Naive thymus-derived CD8-positive, alpha-beta T cell (primary cell): ENCODE data around the gene NFAT5. TPM values are rescaled to one million over a fixed set of nuclear protein-coding genes. Genes with fewer than 3 reads are reported as not detected.

Experiments used
- ATAC-seq, 2 donors: fragments of 150-1000 bp; cut with Tn5 transposase in 1 of 2; sonication (Bioruptor Pico), chemical (Tn5 transposase) in 1 of 2; 1 replicate in 1 of 2; 2 replicates in 1 of 2; pipeline ENCODE4 v1.10.0; 2021; ENCODE audit warnings: mild to moderate bottlenecking in 2 of 2, moderate library complexity in 2 of 2
- POLR2A ChIA-PET: fragments of 350-600 bp; sonication (Branson Sonifier 250); formaldehyde crosslinking; loops from one replicate; lab custom pipeline; 2021; ENCODE audit warnings: antibody characterized with exemption; lab: Charles Lee
- DNase-seq, 10 donors: peaks; one replicate each; pipeline versions ENCODE4 v3.0.0 to v3.0.0-alpha.2; 2020 to 2022
- H3K27ac Mint-ChIP-seq, 10 donors: one replicate each; pipeline ENCODE4 v1.8.0; 2020 to 2022; ENCODE audit warnings: mild to moderate bottlenecking in 10 of 10, mixed read lengths in 10 of 10, moderate library complexity in 4 of 10, inconsistent platforms in 1 of 10
- H3K27me3 Mint-ChIP-seq, 5 donors: one replicate each; pipeline ENCODE4 v1.8.0; 2021 to 2022; ENCODE audit warnings: mixed read lengths in 5 of 5
- H3K36me3 Mint-ChIP-seq, 3 donors: one replicate each; pipeline ENCODE4 v1.8.0; 2020 to 2022; ENCODE audit warnings: mixed read lengths in 3 of 3, mild to moderate bottlenecking in 2 of 3, inconsistent platforms in 1 of 3
- H3K4me1 Mint-ChIP-seq, 4 donors: one replicate each; pipeline ENCODE4 v1.8.0; 2021 to 2022; ENCODE audit warnings: mixed read lengths in 4 of 4
- H3K4me3 Mint-ChIP-seq, 10 donors: one replicate each; pipeline ENCODE4 v1.8.0; 2020 to 2022; ENCODE audit warnings: mild to moderate bottlenecking in 10 of 10, mixed read lengths in 10 of 10, moderate library complexity in 6 of 10, inconsistent platforms in 1 of 10
- H3K9me3 Mint-ChIP-seq, 9 donors: one replicate each; pipeline ENCODE4 v1.8.0; 2020 to 2022; ENCODE audit warnings: mixed read lengths in 9 of 9, mild to moderate bottlenecking in 3 of 9, inconsistent platforms in 1 of 9, moderate library complexity in 1 of 9
- polyA plus RNA-seq, 3 donors: library from polyadenylated mRNA; unstranded; fragments of 300-500 nt; fragmentation: Illumina TruSeq; gene quantifications; one replicate each; pipeline ENCODE4 v1.2.3, GENCODE V29; 2021
- total RNA-seq, 8 experiments: library from RNA in 2 of 8; stranded (reverse) in 2 of 8; gene quantifications; one replicate each; pipeline ENCODE4 v1.2.3 and lab custom pipeline; 2021 to 2026

Gene NFAT5
- total and polyA plus RNA-seq, 5 experiments from 2014 or later = 3.8 to 32.2 (median 6.7) TPM

DNA sequence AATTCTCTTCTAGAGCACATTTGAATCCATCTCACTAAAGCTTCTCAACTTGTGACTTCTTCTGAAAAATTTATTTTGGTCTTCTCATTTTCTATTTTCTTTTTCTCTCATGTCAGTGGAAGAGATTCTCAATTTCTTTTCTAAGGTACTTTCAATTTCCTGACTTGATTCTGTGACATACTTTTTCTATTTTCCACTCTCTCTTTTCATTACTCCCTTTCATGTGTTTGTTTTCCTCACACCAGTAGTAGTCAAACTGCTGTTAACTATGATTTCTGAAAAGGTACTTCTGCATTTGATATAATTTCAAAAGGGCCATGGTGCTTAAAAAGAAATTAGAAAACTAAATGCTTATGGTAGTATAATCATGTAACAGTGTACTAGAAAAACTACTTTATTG is 41.9 kb downstream of the NFAT5 start:
- Mint-ChIP-seq H3K9me3 (no peaks in the 10 kb centered on the region), H3K4me1 (peaks cover 15 to 50% (median 37%) of the 10 kb centered on the region in 4 donors), H3K4me3 (no peak overlapping the region), H3K36me3 (peaks cover 0 to 22% (median 2%) of the 10 kb centered on the region in 3 donors), H3K27ac (peak overlapping the region in 5 of 10 donors; percentile 3 to 70 (median 17)), H3K27me3 (no peaks in the 10 kb centered on the region)
- DNase-seq (no peak), ATAC-seq (no peak)
- POLR2A ChIA-PET = no interaction called here

DNA sequence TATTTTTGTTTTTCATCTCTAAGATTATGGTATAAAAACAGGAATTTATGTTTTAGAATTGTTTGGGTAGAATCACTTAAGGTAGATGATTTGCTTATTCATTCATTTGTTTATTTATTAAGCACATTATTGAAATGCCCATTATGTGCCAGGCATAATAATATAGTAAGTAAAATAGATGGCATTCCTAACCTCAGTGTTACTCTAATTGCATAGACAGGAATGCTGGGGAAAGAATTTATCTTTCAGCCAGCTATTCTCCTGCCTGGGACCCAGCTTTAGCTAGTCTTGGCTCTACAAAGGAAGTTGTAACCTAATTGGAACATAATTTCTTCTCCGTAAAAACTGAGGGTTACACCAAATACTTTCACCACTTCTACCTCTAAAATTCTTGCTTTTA is 44.6 kb downstream of the NFAT5 start:
- Mint-ChIP-seq H3K9me3 (no peaks in the 10 kb centered on the region), H3K4me3 (no peak overlapping the region), H3K36me3 (peaks cover 0 to 24% (median 2%) of the 10 kb centered on the region in 3 donors), H3K27me3 (no peaks in the 10 kb centered on the region), H3K27ac (peak overlapping the region in 3 of 10 donors; percentile 4 to 54 (median 21)), H3K4me1 (peaks cover 22 to 59% (median 48%) of the 10 kb centered on the region in 4 donors)
- ATAC-seq = no peak
- POLR2A ChIA-PET = no interaction called here
- no peak for DNase-seq

DNA sequence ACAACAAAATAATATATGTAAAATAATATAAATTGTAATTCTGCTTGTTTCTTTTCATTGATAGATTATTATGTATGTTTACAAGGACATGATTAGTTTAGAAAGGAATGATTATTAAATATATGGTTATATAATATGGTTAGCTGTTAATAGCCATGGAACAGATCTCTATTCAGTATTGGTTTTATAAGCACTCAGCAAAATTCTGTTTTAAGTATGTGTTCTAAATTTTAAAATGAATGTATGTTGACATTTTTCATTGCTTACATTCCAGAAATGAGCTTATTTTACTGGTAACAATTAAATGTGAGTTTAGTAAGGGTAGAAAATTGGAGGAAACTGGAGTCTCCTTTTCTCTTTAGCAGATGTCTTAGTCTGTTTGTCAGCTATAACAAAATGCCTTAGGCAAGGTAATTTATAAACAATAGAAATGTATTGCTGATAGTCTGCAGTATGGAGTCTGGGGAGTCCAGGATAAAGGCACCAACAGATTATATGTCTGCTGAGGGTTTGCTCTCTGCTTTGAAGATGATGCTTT is 45.4 kb downstream of the NFAT5 start:
- no peaks in the 10 kb centered on the region for H3K27me3 Mint-ChIP-seq
- POLR2A ChIA-PET = interaction anchor here (0.6 kb wide), 1 partner anchor 240 kb away, joined by 7 read pairs; no protein-coding TSS in a partner anchor

DNA sequence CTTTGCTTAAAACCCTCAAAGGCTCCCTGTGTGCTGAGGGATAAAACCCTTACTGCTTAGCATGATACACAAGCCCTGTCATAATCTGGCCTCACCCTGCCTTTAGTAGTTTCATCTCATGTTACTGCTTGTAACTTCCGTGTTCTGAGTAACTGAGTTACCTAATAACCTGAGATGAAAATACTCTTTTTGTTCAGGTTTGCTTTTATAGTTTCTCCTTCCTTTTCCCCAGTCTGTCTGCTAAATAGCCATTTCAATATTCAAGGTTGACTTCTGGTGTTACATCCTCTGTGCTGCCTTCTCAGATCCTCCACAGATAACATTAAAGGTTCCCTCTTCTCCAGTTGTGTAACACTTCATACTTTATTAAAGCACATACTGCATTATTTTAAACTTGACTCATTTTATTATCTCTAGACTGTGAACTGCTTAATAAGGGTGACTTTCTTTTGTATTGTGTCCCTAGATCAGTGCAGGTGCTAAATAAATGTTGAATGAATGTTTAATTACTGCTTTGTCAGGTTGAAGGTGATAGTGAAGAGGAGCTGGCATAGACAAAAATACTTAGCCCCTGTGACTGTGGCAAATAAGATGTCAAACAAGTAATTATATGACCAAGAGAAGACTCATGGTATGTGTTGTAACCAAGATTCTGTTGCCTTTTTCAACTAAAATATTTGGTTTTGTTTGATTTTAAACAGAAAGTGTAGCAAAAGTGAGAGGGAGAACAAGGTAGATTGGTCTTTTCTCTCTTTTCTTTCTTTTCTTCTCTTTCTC is 47.8 kb downstream of the NFAT5 start:
- peak overlapping the region; percentile 0 to 74 (median 26) for H3K27ac Mint-ChIP-seq
- no peak for DNase-seq
- H3K36me3 Mint-ChIP-seq = peaks cover 0 to 15% (median 2%) of the 10 kb centered on the region in 3 donors
- ATAC-seq = no peak
- H3K27me3 Mint-ChIP-seq = no peaks in the 10 kb centered on the region
- H3K4me1 Mint-ChIP-seq = peaks cover 27 to 54% (median 49%) of the 10 kb centered on the region in 4 donors
- no peak overlapping the region for H3K4me3 Mint-ChIP-seq
- POLR2A ChIA-PET = no interaction called here
- no peaks in the 10 kb centered on the region for H3K9me3 Mint-ChIP-seq

More for the DNA sequence above, 45.4 kb downstream of the NFAT5 start:
- ATAC-seq (no peak), DNase-seq (no peak)
- H3K4me1 Mint-ChIP-seq = peaks cover 26 to 64% (median 53%) of the 10 kb centered on the region in 4 donors
- peaks cover 0 to 23% (median 2%) of the 10 kb centered on the region in 3 donors for H3K36me3 Mint-ChIP-seq
- peak overlapping the region in 2 of 10 donors; percentile 18 to 28 for H3K27ac Mint-ChIP-seq
- no peak overlapping the region for H3K4me3 Mint-ChIP-seq
- H3K9me3 Mint-ChIP-seq = no peaks in the 10 kb centered on the region

DNA sequence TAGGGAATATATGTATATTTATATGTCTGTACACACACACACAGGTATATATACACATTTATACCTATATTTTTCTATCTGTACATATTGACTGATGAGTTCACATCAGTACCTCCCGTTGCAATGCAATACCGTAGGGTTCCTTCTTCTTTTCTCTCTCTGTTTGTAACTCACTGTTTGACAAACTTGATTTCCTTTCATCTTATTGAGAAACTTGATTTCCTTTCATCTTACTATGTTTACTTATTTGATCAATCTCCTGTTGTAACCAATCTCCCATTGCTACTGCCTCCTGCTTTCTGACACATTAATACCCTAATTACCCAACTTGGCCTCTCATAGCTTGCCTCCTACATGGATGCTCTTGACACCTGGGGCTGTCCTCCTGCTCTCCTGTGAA is 49.8 kb downstream of the NFAT5 start:
- DNase-seq (no peak), ATAC-seq (no peak)
- peaks cover 26 to 56% (median 49%) of the 10 kb centered on the region in 4 donors for H3K4me1 Mint-ChIP-seq
- H3K27ac Mint-ChIP-seq = peak overlapping the region in 3 of 10 donors; percentile 2 to 18 (median 13)
- no peak overlapping the region for H3K4me3 Mint-ChIP-seq
- no peaks in the 10 kb centered on the region for H3K9me3 Mint-ChIP-seq
- POLR2A ChIA-PET = no interaction called here
- H3K27me3 Mint-ChIP-seq = no peaks in the 10 kb centered on the region
- H3K36me3 Mint-ChIP-seq = peaks cover 0 to 13% (median 0%) of the 10 kb centered on the region in 3 donors

DNA sequence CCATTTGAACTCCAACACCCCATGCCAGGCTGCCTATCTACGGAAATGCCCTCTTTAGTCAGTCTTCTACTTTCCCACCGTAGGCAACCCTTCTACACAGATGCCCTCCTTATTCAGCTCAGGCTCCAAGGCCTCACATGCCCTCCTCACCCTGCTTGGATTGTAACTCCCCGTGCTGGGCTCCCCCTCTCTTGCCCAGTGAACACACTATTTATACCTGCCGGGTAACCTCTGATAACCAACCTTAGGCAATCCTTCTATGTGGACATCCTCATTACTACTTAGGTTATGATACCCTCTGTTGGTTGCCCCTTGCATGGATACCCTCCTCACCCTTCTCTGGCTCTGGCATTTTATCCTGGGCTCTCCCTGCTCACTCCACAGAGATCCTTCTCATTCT is 50.3 kb downstream of the NFAT5 start:
- DNase-seq (no peak), ATAC-seq (no peak)
- Mint-ChIP-seq H3K36me3 (peaks cover 0 to 15% (median 0%) of the 10 kb centered on the region in 3 donors), H3K4me1 (peaks cover 24 to 55% (median 48%) of the 10 kb centered on the region in 4 donors), H3K4me3 (no peak overlapping the region), H3K27me3 (no peaks in the 10 kb centered on the region), H3K27ac (peak overlapping the region in 2 of 10 donors; percentile 2 to 13), H3K9me3 (no peaks in the 10 kb centered on the region)
- POLR2A ChIA-PET = no interaction called here

DNA sequence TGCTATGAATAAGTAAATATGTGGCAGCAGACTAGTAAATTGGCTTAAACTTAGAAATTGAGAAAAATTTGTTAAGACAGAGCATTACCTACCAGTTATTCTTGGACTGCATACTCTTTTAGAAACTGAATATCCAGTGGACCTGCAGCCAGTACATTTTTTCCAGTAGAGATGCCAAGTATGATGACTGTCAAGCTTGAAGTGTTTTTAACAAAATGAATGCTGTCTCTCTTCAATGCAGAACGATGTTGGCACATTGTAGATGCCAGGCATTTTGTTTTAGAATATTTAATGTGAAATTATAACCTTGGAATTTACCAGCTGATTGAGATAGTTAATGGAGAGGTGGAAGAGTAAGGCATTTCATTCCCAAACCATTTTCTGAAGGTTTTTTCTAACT is 52.5 kb downstream of the NFAT5 start:
- Mint-ChIP-seq H3K4me3 (no peak overlapping the region), H3K36me3 (peaks cover 0 to 19% (median 0%) of the 10 kb centered on the region in 3 donors), H3K9me3 (no peaks in the 10 kb centered on the region), H3K27me3 (no peaks in the 10 kb centered on the region), H3K27ac (no peak overlapping the region), H3K4me1 (peaks cover 24 to 49% (median 36%) of the 10 kb centered on the region in 4 donors)
- DNase-seq (no peak), ATAC-seq (no peak)
- POLR2A ChIA-PET = interaction anchor here (0.7 kb wide), 1 partner anchor 175 kb away, joined by 3 read pairs; no protein-coding TSS in a partner anchor

DNA sequence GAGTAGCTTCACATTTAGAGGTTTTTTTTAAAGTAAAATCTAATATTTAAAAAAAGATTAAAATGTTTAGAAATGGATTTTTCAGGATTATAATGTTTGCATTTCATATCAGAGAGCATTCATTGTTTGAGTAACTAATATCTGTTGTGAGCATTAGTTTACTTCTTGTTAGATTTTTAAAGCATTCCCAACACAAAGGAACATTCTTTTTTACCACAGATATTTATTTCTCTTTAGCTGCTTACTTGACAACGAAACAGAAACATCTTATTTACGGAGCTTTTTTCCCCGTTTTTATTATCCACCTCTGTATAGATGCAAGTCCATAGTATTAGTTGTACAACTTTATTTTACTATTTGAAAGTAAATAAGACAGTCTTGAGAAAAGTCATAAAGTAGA is 53.0 kb downstream of the NFAT5 start:
- Mint-ChIP-seq H3K36me3 (peaks cover 0 to 21% (median 1%) of the 10 kb centered on the region in 3 donors), H3K27ac (peak overlapping the region in 1 of 10 donors; percentile 53), H3K9me3 (no peaks in the 10 kb centered on the region), H3K4me1 (peaks cover 20 to 45% (median 32%) of the 10 kb centered on the region in 4 donors), H3K27me3 (no peaks in the 10 kb centered on the region), H3K4me3 (no peak overlapping the region)
- DNase-seq (no peak), ATAC-seq (no peak)
- POLR2A ChIA-PET = no interaction called here

DNA sequence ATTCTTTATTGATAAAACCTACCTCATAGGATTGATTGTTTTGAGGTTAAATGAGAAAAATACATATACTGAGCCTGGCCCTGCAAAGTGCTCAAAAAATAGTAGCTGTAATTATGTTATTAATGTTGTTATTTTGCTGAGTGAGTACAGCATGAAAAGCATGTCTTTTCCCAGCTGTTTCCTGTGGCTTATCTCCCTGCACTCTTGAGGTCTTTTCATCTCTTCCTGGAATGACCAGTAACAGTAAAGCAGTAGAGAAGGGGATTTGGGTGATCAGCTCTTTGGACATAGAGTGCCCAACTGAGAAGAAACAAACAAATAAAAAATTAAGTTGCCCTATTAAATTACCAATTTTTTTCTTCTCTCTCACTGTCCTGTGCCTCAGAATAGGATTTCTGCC is 53.7 kb downstream of the NFAT5 start:
- ATAC-seq (no peak), DNase-seq (no peak)
- Mint-ChIP-seq H3K9me3 (no peaks in the 10 kb centered on the region), H3K27ac (peak overlapping the region in 2 of 10 donors; percentile 48 to 53), H3K36me3 (peaks cover 0 to 29% (median 3%) of the 10 kb centered on the region in 3 donors), H3K27me3 (no peaks in the 10 kb centered on the region), H3K4me1 (peaks cover 20 to 39% (median 29%) of the 10 kb centered on the region in 4 donors), H3K4me3 (no peak overlapping the region)
- POLR2A ChIA-PET = interaction anchor here (0.5 kb wide), 1 partner anchor 142 kb away, joined by 4 read pairs; no protein-coding TSS in a partner anchor

DNA sequence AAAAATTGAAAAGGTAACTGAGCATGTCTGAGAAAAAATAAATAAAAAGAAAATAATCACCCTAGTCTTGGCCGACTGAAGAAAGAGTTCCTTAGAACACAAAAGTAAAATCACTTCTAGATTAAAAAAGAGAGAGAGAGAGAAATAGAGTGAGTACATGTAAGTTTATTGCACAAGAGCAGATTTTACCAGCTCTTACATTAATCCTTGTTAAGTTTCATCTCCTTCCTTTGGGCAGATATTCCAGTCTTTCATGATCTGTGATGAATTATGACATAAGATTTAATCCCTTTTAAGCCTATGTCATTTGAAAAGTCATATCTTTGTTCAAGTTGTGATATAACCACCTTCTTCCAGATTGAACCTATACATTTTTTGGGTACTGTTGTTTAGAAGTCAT is 54.8 kb downstream of the NFAT5 start:
- H3K27me3 Mint-ChIP-seq = no peaks in the 10 kb centered on the region
- DNase-seq (no peak), ATAC-seq (no peak)
- POLR2A ChIA-PET = interaction anchor here (0.7 kb wide), 1 partner anchor 38 kb away, joined by 3 read pairs; no protein-coding TSS in a partner anchor
- H3K27ac Mint-ChIP-seq = peak overlapping the region in 4 of 10 donors; percentile 1 to 56 (median 23)
- no peak overlapping the region for H3K4me3 Mint-ChIP-seq
- peaks cover 0 to 28% (median 3%) of the 10 kb centered on the region in 3 donors for H3K36me3 Mint-ChIP-seq
- H3K9me3 Mint-ChIP-seq = no peaks in the 10 kb centered on the region
- peaks cover 17 to 33% (median 27%) of the 10 kb centered on the region in 4 donors for H3K4me1 Mint-ChIP-seq

DNA sequence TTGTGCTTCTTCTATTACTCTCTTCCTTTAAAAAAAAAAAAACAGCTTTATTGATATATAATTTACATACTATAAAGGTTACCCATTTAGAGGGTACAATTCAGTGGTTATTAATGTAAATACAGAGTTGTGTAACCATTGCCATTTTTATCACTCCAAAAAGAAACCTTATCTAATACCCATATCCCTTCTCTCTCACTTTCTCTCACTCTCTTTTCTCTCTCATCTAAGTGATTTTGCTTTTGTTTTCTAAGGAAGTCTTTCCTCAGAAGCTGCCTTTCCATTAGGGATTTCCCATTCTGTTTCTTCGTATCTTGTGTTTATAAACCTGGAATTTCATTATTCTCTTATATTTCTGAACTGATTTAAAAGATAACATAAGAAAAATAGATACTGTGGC is 55.5 kb downstream of the NFAT5 start:
- no peaks in the 10 kb centered on the region for H3K9me3 Mint-ChIP-seq
- ATAC-seq (no peak), DNase-seq (no peak)
- no peak overlapping the region for H3K4me3 Mint-ChIP-seq
- peaks cover 0 to 30% (median 5%) of the 10 kb centered on the region in 3 donors for H3K36me3 Mint-ChIP-seq
- peaks cover 10 to 27% (median 22%) of the 10 kb centered on the region in 4 donors for H3K4me1 Mint-ChIP-seq
- POLR2A ChIA-PET = interaction anchor here (0.7 kb wide), 1 partner anchor 38 kb away, joined by 3 read pairs; no protein-coding TSS in a partner anchor
- H3K27ac Mint-ChIP-seq = peak overlapping the region in 2 of 10 donors; percentile 9 to 13
- H3K27me3 Mint-ChIP-seq = no peaks in the 10 kb centered on the region

DNA sequence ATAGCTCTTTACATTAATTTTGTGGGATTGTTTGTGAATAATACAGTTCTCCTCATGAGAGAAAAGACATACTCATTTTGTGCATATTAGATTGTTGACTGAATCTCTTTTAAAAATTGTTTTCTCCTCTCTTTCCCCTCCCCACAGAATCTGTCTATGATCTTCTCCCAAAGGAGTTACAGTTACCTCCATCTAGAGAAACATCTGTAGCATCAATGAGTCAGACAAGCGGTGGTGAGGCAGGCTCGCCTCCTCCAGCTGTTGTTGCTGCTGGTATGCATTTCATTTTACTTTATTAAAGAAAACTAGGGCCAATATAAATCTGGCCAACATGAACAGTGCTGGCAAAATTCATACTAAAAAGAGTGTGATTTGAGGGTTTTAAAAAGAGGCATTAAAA is 60.5 kb downstream of the NFAT5 start:
- no peaks in the 10 kb centered on the region for H3K9me3 Mint-ChIP-seq
- DNase-seq (no peak), ATAC-seq (no peak)
- peak overlapping the region in 2 of 10 donors; percentile 61 to 91 for H3K27ac Mint-ChIP-seq
- POLR2A ChIA-PET = no interaction called here
- H3K27me3 Mint-ChIP-seq = no peaks in the 10 kb centered on the region
- peaks cover 0 to 9% (median 5%) of the 10 kb centered on the region in 4 donors for H3K4me1 Mint-ChIP-seq
- H3K4me3 Mint-ChIP-seq = no peak overlapping the region
- peaks cover 0 to 39% (median 8%) of the 10 kb centered on the region in 3 donors for H3K36me3 Mint-ChIP-seq

DNA sequence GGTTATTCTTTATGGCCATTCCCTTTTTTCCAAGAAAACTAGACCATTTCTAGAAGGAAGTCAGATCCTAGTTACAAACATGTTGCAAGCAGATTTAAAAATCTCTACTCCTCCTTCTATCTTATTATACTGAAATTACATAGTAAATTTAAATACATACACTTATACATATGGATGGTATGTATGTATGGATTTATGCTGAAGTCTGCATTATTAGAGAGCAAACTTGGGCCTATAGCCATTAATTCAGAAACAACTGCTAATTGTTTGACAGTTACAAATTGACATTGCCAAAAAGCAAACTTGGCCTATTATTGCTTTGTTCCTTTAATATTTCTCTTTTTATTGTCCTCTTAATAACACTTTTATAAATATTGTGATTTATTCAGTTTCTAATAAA is 67.1 kb downstream of the NFAT5 start:
- Mint-ChIP-seq H3K9me3 (peaks cover 0 to 12% (median 0%) of the 10 kb centered on the region in 9 donors), H3K27me3 (no peaks in the 10 kb centered on the region), H3K4me3 (no peak overlapping the region), H3K36me3 (peaks cover 8 to 53% (median 31%) of the 10 kb centered on the region in 3 donors), H3K27ac (no peak overlapping the region), H3K4me1 (no peaks in the 10 kb centered on the region)
- no peak for DNase-seq
- no peak for ATAC-seq
- POLR2A ChIA-PET = no interaction called here
